ENCODE results near the gene NCL.

Gene NCL

GRCh38 chr2:231488331-231488730, 24.0 kb upstream of the NCL start:
- Histone ChIP-seq H3K27me3 (ENCODE audit: control insufficient read depth, insufficient read depth, low read length, poor library complexity, severe bottlenecking) (no peaks in the 10 kb centered on the region), H3K4me3 (ENCODE audit: insufficient read depth, low read depth, low read length) (no peak overlapping the region), H3K4me1 (ENCODE audit: control insufficient read depth, insufficient read depth, low read length) (no peaks in the 10 kb centered on the region), H3K36me3 (ENCODE audit: control insufficient read depth, insufficient read depth, low read length) (no peaks in the 10 kb centered on the region), H3K9me3 (ENCODE audit: control insufficient read depth, low read length) (no peaks in the 10 kb centered on the region), H3K27ac (ENCODE audit: insufficient read depth, low read depth, low read length, poor library complexity, severe bottlenecking) (no peak overlapping the region)
- 96 to 97% methylated on average over 5 of the region's 5 CpGs for WGBS, 2 experiments

- Histone ChIP-seq H3K4me1 (ENCODE audit: control insufficient read depth, insufficient read depth, low read length) (no peaks in the 10 kb centered on the region), H3K4me3 (ENCODE audit: insufficient read depth, low read depth, low read length) (no peak overlapping the region), H3K9me3 (ENCODE audit: control insufficient read depth, low read length) (no peaks in the 10 kb centered on the region), H3K27me3 (ENCODE audit: control insufficient read depth, insufficient read depth, low read length, poor library complexity, severe bottlenecking) (no peaks in the 10 kb centered on the region), H3K27ac (ENCODE audit: insufficient read depth, low read depth, low read length, poor library complexity, severe bottlenecking) (no peak overlapping the region), H3K36me3 (ENCODE audit: control insufficient read depth, insufficient read depth, low read length) (no peaks in the 10 kb centered on the region)
- 95% methylated on average over 6 of the region's 6 CpGs for WGBS, 2 experiments
Measured at GRCh38 chr2:231486851-231487596, 22.7 kb upstream of the NCL start.

- H3K4me3 ChIP-seq (ENCODE audit: insufficient read depth, low read depth, low read length), result no peak overlapping the region
- 91% methylated on average over 65 of the region's 65 CpGs for WGBS, 2 experiments
- no peaks in the 10 kb centered on the region for H3K4me1 ChIP-seq (ENCODE audit: control insufficient read depth, insufficient read depth, low read length)
- H3K9me3 ChIP-seq (ENCODE audit: control insufficient read depth, low read length), result no peaks in the 10 kb centered on the region
- no peaks in the 10 kb centered on the region for H3K27me3 ChIP-seq (ENCODE audit: control insufficient read depth, insufficient read depth, low read length, poor library complexity, severe bottlenecking)
- no peaks in the 10 kb centered on the region for H3K36me3 ChIP-seq (ENCODE audit: control insufficient read depth, insufficient read depth, low read length)
- no peak overlapping the region for H3K27ac ChIP-seq (ENCODE audit: insufficient read depth, low read depth, low read length, poor library complexity, severe bottlenecking)
Measured at GRCh38 chr2:231483398-231484329, 19.4 kb upstream of the NCL start.

GRCh38 chr2:231482806-231483391, 18.6 kb upstream of the NCL start:
- no peak overlapping the region for H3K27ac ChIP-seq (ENCODE audit: insufficient read depth, low read depth, low read length, poor library complexity, severe bottlenecking)
- no peaks in the 10 kb centered on the region for H3K4me1 ChIP-seq (ENCODE audit: control insufficient read depth, insufficient read depth, low read length)
- no peaks in the 10 kb centered on the region for H3K27me3 ChIP-seq (ENCODE audit: control insufficient read depth, insufficient read depth, low read length, poor library complexity, severe bottlenecking)
- WGBS, 2 experiments, result 63% methylated on average over 36 of the region's 36 CpGs
- no peak overlapping the region for H3K4me3 ChIP-seq (ENCODE audit: insufficient read depth, low read depth, low read length)
- H3K9me3 ChIP-seq (ENCODE audit: control insufficient read depth, low read length), result no peaks in the 10 kb centered on the region
- H3K36me3 ChIP-seq (ENCODE audit: control insufficient read depth, insufficient read depth, low read length), result no peaks in the 10 kb centered on the region

- Histone ChIP-seq H3K27ac (ENCODE audit: insufficient read depth, low read depth, low read length, poor library complexity, severe bottlenecking) (no peak overlapping the region), H3K4me3 (ENCODE audit: insufficient read depth, low read depth, low read length) (no peak overlapping the region), H3K4me1 (ENCODE audit: control insufficient read depth, insufficient read depth, low read length) (no peaks in the 10 kb centered on the region), H3K36me3 (ENCODE audit: control insufficient read depth, insufficient read depth, low read length) (no peaks in the 10 kb centered on the region), H3K9me3 (ENCODE audit: control insufficient read depth, low read length) (no peaks in the 10 kb centered on the region), H3K27me3 (ENCODE audit: control insufficient read depth, insufficient read depth, low read length, poor library complexity, severe bottlenecking) (no peaks in the 10 kb centered on the region)
- WGBS, 2 experiments, result 82 to 83% methylated on average over 3 of the region's 3 CpGs
Measured at GRCh38 chr2:231480781-231481180, 16.5 kb upstream of the NCL start.

- no peaks in the 10 kb centered on the region for H3K36me3 ChIP-seq (ENCODE audit: control insufficient read depth, insufficient read depth, low read length)
- no peak overlapping the region for H3K4me3 ChIP-seq (ENCODE audit: insufficient read depth, low read depth, low read length)
- no peaks in the 10 kb centered on the region for H3K9me3 ChIP-seq (ENCODE audit: control insufficient read depth, low read length)
- no peak overlapping the region for H3K27ac ChIP-seq (ENCODE audit: insufficient read depth, low read depth, low read length, poor library complexity, severe bottlenecking)
- no peaks in the 10 kb centered on the region for H3K27me3 ChIP-seq (ENCODE audit: control insufficient read depth, insufficient read depth, low read length, poor library complexity, severe bottlenecking)
- 84 to 90% methylated on average over 8 to 9 of the region's 9 CpGs for WGBS, 2 experiments
- no peaks in the 10 kb centered on the region for H3K4me1 ChIP-seq (ENCODE audit: control insufficient read depth, insufficient read depth, low read length)
Measured at GRCh38 chr2:231479455-231479854, 15.2 kb upstream of the NCL start.

- H3K4me1 ChIP-seq (ENCODE audit: control insufficient read depth, insufficient read depth, low read length), result no peaks in the 10 kb centered on the region
- H3K9me3 ChIP-seq (ENCODE audit: control insufficient read depth, low read length), result no peaks in the 10 kb centered on the region
- H3K36me3 ChIP-seq (ENCODE audit: control insufficient read depth, insufficient read depth, low read length), result no peaks in the 10 kb centered on the region
- no peak overlapping the region for H3K4me3 ChIP-seq (ENCODE audit: insufficient read depth, low read depth, low read length)
- 88 to 97% methylated on average over 3 of the region's 3 CpGs for WGBS, 2 experiments
- no peak overlapping the region for H3K27ac ChIP-seq (ENCODE audit: insufficient read depth, low read depth, low read length, poor library complexity, severe bottlenecking)
- no peaks in the 10 kb centered on the region for H3K27me3 ChIP-seq (ENCODE audit: control insufficient read depth, insufficient read depth, low read length, poor library complexity, severe bottlenecking)
Measured at GRCh38 chr2:231476920-231477319, 12.6 kb upstream of the NCL start.

- 57 to 83% methylated on average over 1 to 2 of the region's 3 CpGs for WGBS, 2 experiments
- Histone ChIP-seq H3K4me3 (ENCODE audit: insufficient read depth, low read depth, low read length) (no peak overlapping the region), H3K36me3 (ENCODE audit: control insufficient read depth, insufficient read depth, low read length) (no peaks in the 10 kb centered on the region), H3K27ac (ENCODE audit: insufficient read depth, low read depth, low read length, poor library complexity, severe bottlenecking) (no peak overlapping the region), H3K9me3 (ENCODE audit: control insufficient read depth, low read length) (no peaks in the 10 kb centered on the region), H3K4me1 (ENCODE audit: control insufficient read depth, insufficient read depth, low read length) (no peaks in the 10 kb centered on the region), H3K27me3 (ENCODE audit: control insufficient read depth, insufficient read depth, low read length, poor library complexity, severe bottlenecking) (no peaks in the 10 kb centered on the region)
Measured at GRCh38 chr2:231475965-231476364, 11.7 kb upstream of the NCL start.

GRCh38 chr2:231472816-231473215, 8.5 kb upstream of the NCL start:
- Histone ChIP-seq H3K27me3 (ENCODE audit: control insufficient read depth, insufficient read depth, low read length, poor library complexity, severe bottlenecking) (no peaks in the 10 kb centered on the region), H3K36me3 (ENCODE audit: control insufficient read depth, insufficient read depth, low read length) (no peaks in the 10 kb centered on the region), H3K4me1 (ENCODE audit: control insufficient read depth, insufficient read depth, low read length) (no peaks in the 10 kb centered on the region), H3K27ac (ENCODE audit: insufficient read depth, low read depth, low read length, poor library complexity, severe bottlenecking) (no peak overlapping the region), H3K4me3 (ENCODE audit: insufficient read depth, low read depth, low read length) (no peak overlapping the region), H3K9me3 (ENCODE audit: control insufficient read depth, low read length) (no peaks in the 10 kb centered on the region)
- WGBS, 2 experiments, result 90 to 94% methylated on average over 3 of the region's 3 CpGs
